ENCODE measurements around the gene TUBA3C.

GRCh38 chr13:19183676-19184075 is 2.1 kb upstream of the TUBA3C start:
- TF ChIP-seq CTCF (IDR thresholded peaks at IDR 0.05) (no peak), POLR2A (IDR thresholded peaks at IDR 0.05) (no peak)

Data from upper lobe of left lung (tissue), 4 donors.